AG10803 (cell line): ENCODE results near the gene PROM2.

Experiments
- DNase-seq: peaks from one replicate; pipeline ENCODE4 v3.0.0; 2010; ENCODE audit warnings: low read depth
- H3K4me3 ChIP-seq: 2 replicates; pipeline ENCODE4 v1.5.1; 2011; ENCODE audit warnings: mild to moderate bottlenecking, low read length, control low read depth
- TF ChIP-seq, protein P1 (sequence below): conservative IDR thresholded peaks from 2 replicates; pipeline ENCODE4 v1.5.1; 2011; ENCODE audit warnings: mild to moderate bottlenecking, low read length, control low read depth, inconsistent platforms

PROM2 gene

DNA sequence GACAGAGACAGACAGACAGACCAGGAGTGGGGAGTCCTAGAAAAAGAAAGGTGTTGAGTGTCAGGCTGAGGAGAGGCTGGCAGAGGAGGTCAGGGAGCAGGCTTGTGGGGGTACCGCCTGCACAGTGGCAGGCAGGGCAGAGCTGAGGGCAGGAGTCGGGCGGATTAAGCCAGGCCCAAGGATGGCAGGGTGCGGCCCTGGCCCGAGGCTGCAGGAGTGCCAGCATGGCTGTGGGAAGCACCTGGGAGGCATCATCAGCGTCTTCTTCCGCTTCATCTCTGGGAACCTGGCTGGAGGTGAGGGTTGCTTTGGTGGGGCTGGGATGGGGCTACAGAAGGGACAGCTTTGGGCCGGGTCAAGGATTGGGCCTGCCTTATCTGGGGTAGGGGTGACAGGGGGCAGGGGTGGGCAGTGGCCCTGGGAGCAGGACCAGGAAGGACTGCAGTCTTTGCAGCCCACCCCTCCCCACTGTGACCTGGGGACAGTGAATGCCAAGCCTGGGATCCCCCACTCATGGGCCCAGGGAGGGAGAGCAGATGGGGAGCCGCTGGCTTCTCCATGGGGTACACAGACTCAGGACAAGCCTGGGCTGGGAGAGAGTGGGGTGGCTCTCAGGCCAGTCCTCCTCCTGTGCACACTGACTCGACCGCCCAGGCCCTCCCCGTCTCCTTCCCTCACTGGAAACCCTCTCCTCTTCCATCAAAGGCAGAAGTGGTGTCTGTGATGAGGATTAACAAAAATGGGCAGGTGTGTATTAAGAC is 43.6 kb downstream of the PROM2 start:
- no peak overlapping the region for H3K4me3 ChIP-seq
- TF ChIP-seq, protein P1, sequence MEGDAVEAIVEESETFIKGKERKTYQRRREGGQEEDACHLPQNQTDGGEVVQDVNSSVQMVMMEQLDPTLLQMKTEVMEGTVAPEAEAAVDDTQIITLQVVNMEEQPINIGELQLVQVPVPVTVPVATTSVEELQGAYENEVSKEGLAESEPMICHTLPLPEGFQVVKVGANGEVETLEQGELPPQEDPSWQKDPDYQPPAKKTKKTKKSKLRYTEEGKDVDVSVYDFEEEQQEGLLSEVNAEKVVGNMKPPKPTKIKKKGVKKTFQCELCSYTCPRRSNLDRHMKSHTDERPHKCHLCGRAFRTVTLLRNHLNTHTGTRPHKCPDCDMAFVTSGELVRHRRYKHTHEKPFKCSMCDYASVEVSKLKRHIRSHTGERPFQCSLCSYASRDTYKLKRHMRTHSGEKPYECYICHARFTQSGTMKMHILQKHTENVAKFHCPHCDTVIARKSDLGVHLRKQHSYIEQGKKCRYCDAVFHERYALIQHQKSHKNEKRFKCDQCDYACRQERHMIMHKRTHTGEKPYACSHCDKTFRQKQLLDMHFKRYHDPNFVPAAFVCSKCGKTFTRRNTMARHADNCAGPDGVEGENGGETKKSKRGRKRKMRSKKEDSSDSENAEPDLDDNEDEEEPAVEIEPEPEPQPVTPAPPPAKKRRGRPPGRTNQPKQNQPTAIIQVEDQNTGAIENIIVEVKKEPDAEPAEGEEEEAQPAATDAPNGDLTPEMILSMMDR: no peak
- DNase-seq: no peak

DNA sequence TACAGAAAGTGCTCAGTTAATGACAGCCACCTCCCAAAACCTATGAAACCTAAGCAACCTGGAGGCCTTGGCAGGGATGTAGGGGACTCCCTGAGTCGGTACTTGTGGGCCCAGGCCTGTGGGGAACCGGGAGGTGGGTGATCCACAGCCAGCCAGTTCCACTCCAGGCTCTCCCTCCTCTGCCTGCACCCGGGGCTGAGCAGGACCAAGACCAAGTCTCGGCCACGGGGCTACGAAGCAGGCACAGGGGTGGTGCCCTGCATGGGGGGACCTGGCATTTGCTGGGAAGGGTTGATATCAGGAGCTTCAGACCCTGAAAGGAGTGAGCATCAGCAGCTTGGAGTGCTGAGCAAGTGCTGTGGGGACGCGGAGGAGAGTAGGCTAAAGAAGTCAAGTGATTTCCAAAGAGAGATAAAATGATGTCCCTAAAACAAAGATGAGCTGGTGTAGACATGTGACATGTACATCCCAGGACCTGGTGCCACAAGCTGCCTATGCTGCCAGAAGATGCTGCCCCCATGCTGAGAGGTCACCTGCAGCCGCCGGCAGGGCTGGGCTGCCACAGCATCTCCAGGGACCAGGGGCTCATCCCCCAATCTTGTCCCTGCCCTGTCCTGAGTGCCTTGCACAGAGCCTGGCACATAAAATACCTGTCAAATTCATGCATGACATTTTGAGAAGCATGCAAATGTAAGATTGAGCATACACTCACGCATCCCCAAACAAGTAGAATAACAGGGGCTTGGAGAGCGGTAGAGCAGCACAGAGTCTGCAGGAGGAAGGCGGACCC is 44.4 kb downstream of the PROM2 start:
- no peak for DNase-seq
- TF ChIP-seq, protein P1: no peak

DNA sequence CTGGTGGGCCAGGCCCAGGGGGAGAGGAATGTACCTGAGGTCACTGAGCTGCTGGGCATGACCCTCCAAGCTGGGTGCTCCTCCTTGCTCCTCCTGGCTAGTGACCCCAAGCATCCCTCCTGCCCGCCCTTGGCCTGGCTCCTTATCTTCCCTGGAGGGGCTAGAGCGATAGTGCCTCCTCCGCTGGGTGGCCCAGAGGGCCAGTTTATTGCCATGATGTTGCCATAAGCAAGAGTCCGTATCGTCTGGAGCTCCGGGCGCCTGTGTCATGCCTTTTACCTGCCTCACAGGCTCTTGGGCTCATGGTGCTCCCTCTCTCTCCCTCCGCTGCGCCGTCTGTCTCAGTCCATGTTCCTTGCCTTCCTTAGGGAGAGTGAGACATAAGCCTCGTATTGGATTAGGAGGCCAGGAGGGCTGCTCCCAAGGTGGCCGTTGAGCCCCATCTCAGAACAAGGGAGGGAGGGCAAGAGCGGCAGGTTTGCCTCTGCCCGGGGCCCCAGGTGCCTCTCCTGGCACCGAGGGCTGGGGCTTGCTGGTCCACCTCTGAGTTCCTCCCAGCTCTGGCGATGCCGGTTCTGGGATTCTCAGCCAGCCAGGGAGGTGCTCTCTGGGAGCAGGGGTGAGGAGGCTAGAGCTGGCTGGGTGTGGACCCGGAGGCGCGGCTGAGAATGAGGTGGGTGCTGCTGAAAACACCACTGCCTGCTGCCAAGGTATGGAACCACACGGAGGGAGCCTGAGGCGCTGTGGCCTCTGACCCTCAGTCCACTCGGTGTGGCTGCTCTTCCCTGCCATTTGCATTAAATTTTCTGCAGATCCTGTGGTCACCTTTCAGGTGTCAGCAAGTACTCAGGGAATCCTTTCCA is 45.5 kb downstream of the PROM2 start:
- no peak for DNase-seq
- no peak overlapping the region for H3K4me3 ChIP-seq
- TF ChIP-seq, protein P1: no peak

More for the DNA sequence above, 44.4 kb downstream of the PROM2 start:
- H3K4me3 ChIP-seq: no peak overlapping the region

DNA sequence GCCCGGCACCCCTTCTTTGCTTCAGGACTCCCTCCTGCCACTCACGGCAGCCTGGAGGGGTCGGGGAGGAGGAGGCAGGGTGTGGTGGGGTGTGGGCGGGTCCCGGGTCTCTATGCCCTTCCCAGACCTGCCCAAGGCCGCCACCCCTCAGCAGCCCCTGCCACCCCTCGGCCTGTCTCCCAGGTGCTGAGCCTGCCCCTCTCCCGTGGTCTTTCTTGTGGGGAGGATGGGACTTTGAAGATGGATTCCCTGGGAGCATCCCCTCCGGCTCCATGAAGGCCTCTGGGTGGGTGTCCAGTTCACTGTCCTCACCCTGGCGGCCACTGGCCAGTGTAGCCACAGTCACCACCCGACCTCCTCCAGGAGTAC is 46.1 kb downstream of the PROM2 start:
- H3K4me3 ChIP-seq: no peak overlapping the region
- TF ChIP-seq, protein P1: no peak
- no peak for DNase-seq

DNA sequence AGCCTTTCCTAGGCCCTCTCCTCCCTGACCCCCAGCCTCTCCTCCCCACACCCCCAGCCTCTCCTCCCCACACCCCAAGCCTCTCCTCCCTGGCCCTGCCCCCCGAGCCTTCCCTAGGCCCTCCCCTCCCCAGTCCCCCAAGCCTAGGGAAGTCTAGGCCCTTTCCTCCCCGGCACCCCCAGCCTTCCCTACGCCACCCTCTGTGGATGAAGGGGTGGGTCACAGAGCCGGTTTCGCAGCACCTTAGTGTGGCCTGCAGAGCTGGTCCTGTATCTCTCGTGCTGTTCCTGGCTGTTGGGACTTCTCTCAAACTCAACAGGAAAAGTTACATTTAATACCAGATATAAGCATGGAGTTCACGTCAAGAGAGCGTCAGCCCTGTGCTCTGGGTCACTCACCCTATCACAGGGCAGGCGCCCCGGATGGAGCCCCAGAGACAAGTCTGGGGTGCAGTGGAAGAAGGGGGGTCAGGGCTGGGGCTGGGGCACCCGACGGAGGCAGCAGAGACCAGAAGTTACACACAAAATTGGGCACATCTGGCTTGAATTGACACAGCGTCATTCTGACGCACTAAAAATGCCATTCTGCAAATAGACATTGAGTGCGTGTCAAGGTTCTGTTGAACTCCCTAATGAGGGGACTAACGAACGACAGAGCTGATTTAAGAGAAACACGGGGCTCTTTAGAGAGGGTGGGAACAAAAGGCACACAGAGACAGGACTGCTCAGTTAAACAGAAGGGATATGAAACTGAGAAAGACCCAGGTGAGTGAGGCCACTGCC is 46.9 kb downstream of the PROM2 start:
- peak; percentile 95 for DNase-seq
- no peak overlapping the region for H3K4me3 ChIP-seq
- TF ChIP-seq, protein P1: no peak

DNA sequence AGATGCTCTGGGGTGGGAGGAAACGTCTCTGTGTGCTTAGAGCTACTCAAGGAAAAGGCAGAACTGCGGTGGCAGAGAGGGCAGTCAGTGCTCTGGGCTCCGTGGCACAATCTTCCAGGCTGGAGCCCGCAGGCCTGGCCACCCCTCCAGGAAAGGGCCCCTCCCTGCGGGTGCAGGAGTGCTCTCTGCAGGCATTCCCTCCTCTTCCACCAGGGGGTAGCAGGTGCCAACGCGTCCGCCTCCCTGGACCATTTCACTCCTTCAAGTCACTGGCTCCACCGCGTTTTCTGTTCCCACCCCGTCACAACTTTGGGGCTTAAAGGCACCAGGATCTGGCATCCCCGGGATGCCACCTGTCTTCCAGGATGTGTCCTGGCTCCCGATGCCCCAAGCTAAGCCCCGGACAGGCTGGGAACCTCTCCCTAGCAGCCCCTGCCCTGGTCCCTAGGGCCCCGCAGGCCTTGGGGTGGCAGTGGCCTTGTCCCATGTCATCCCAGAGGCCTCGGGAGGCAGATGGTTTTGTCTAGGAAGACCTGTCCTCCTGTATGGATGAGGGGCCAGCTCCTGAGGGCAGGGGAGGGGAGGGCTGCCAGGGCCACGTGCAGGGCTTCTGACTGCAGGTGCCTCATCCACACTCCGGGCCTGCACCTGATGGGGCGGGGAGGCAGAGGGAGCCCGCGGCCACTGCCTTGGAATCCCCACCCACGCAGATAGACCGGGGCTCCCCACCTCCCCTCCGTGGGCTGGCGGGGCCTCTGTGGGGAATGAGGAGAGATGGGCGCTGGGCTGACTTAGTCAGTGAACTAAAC is 49.3 kb downstream of the PROM2 start:
- peak; percentile 43 for DNase-seq
- TF ChIP-seq, protein P1: peak; percentile 55

More for the DNA sequence above, 49.3 kb downstream of the PROM2 start:
- H3K4me3 ChIP-seq: no peak overlapping the region
